ENCODE data around the gene ZNF407.
A peak's percentile ranks its signal among the peaks of the same experiment; 100 is the strongest.

The ZNF407 gene

GRCh38 chr18:74589811-74590210 lies 7.9 kb upstream of the ZNF407 start:
- peaks cover 4% of the 10 kb centered on the region for H3K36me3 ChIP-seq (ENCODE audit: control insufficient read depth, low read depth, low read length)
- no peaks in the 10 kb centered on the region for H3K9me3 ChIP-seq (ENCODE audit: control insufficient read depth, low read depth, low read length)
- no peak overlapping the region for H3K9ac ChIP-seq (ENCODE audit: low read length)
- no peak overlapping the region for H3K27ac ChIP-seq (ENCODE audit: low read length)
- peaks cover under 1% of the 10 kb centered on the region for H3K27me3 ChIP-seq (ENCODE audit: control insufficient read depth, insufficient read depth, low read length)
- H3K4me1 ChIP-seq (ENCODE audit: control insufficient read depth, low read depth, low read length): no peaks in the 10 kb centered on the region
- no peak overlapping the region for H3K4me3 ChIP-seq (ENCODE audit: low read length)

- Histone ChIP-seq H3K4me1 (ENCODE audit: control insufficient read depth, low read depth, low read length) (no peaks in the 10 kb centered on the region), H3K27ac (ENCODE audit: low read length) (no peak overlapping the region)
Measured at GRCh38 chr18:74590671-74591070, 7.0 kb upstream of the ZNF407 start.

GRCh38 chr18:74595431-74595830 lies 2.2 kb upstream of the ZNF407 start:
- Histone ChIP-seq H3K9ac (ENCODE audit: low read length) (no peak overlapping the region), H3K4me3 (ENCODE audit: low read length) (no peak overlapping the region), H3K36me3 (ENCODE audit: control insufficient read depth, low read depth, low read length) (peaks cover 4% of the 10 kb centered on the region), H3K27ac (ENCODE audit: low read length) (no peak overlapping the region), H3K9me3 (ENCODE audit: control insufficient read depth, low read depth, low read length) (no peaks in the 10 kb centered on the region), H3K27me3 (ENCODE audit: control insufficient read depth, insufficient read depth, low read length) (peaks cover 9% of the 10 kb centered on the region), H3K4me1 (ENCODE audit: control insufficient read depth, low read depth, low read length) (peaks cover 9% of the 10 kb centered on the region)

More at GRCh38 chr18:74590671-74591070, 7.0 kb upstream of the ZNF407 start:
- Histone ChIP-seq H3K9ac (ENCODE audit: low read length) (no peak overlapping the region), H3K27me3 (ENCODE audit: control insufficient read depth, insufficient read depth, low read length) (no peaks in the 10 kb centered on the region), H3K36me3 (ENCODE audit: control insufficient read depth, low read depth, low read length) (peaks cover 4% of the 10 kb centered on the region), H3K4me3 (ENCODE audit: low read length) (no peak overlapping the region), H3K9me3 (ENCODE audit: control insufficient read depth, low read depth, low read length) (no peaks in the 10 kb centered on the region)

GRCh38 chr18:74597034-74597661 lies 522 bp upstream of the ZNF407 start:
- Histone ChIP-seq H3K27me3 (ENCODE audit: control insufficient read depth, insufficient read depth, low read length) (peaks cover 9% of the 10 kb centered on the region), H3K4me3 (ENCODE audit: low read length) (peak overlapping the region; percentile 99), H3K4me1 (ENCODE audit: control insufficient read depth, low read depth, low read length) (peaks cover 9% of the 10 kb centered on the region), H3K36me3 (ENCODE audit: control insufficient read depth, low read depth, low read length) (peaks cover 4% of the 10 kb centered on the region), H3K9ac (ENCODE audit: low read length) (peak overlapping the region; percentile 97), H3K9me3 (ENCODE audit: control insufficient read depth, low read depth, low read length) (no peaks in the 10 kb centered on the region), H3K27ac (ENCODE audit: low read length) (peak overlapping the region; percentile 93)

- peaks cover 9% of the 10 kb centered on the region for H3K4me1 ChIP-seq (ENCODE audit: control insufficient read depth, low read depth, low read length)
- peak overlapping the region; percentile 97 for H3K9ac ChIP-seq (ENCODE audit: low read length)
- H3K4me3 ChIP-seq (ENCODE audit: low read length): peak overlapping the region; percentile 99
- no peak overlapping the region for H3K27ac ChIP-seq (ENCODE audit: low read length)
- H3K9me3 ChIP-seq (ENCODE audit: control insufficient read depth, low read depth, low read length): no peaks in the 10 kb centered on the region
- H3K36me3 ChIP-seq (ENCODE audit: control insufficient read depth, low read depth, low read length): no peaks in the 10 kb centered on the region
- H3K27me3 ChIP-seq (ENCODE audit: control insufficient read depth, insufficient read depth, low read length): peaks cover 9% of the 10 kb centered on the region
Measured at GRCh38 chr18:74598350-74599001, 806 bp downstream of the ZNF407 start.

- Histone ChIP-seq H3K36me3 (ENCODE audit: control insufficient read depth, low read depth, low read length) (no peaks in the 10 kb centered on the region), H3K9ac (ENCODE audit: low read length) (no peak overlapping the region), H3K4me1 (ENCODE audit: control insufficient read depth, low read depth, low read length) (no peaks in the 10 kb centered on the region), H3K9me3 (ENCODE audit: control insufficient read depth, low read depth, low read length) (no peaks in the 10 kb centered on the region), H3K4me3 (ENCODE audit: low read length) (no peak overlapping the region), H3K27ac (ENCODE audit: low read length) (no peak overlapping the region), H3K27me3 (ENCODE audit: control insufficient read depth, insufficient read depth, low read length) (peaks cover 6% of the 10 kb centered on the region)
Measured at GRCh38 chr18:74604361-74604760, 6.7 kb downstream of the ZNF407 start.

- no peak overlapping the region for H3K27ac ChIP-seq (ENCODE audit: low read length)
- no peaks in the 10 kb centered on the region for H3K9me3 ChIP-seq (ENCODE audit: control insufficient read depth, low read depth, low read length)
- no peak overlapping the region for H3K9ac ChIP-seq (ENCODE audit: low read length)
- H3K36me3 ChIP-seq (ENCODE audit: control insufficient read depth, low read depth, low read length): no peaks in the 10 kb centered on the region
- no peak overlapping the region for H3K4me3 ChIP-seq (ENCODE audit: low read length)
- peaks cover 2% of the 10 kb centered on the region for H3K27me3 ChIP-seq (ENCODE audit: control insufficient read depth, insufficient read depth, low read length)
- no peaks in the 10 kb centered on the region for H3K4me1 ChIP-seq (ENCODE audit: control insufficient read depth, low read depth, low read length)
Measured at GRCh38 chr18:74604774-74605173, 7.1 kb downstream of the ZNF407 start.

GRCh38 chr18:74608681-74609080 lies 11.0 kb downstream of the ZNF407 start:
- Histone ChIP-seq H3K36me3 (ENCODE audit: control insufficient read depth, low read depth, low read length) (no peaks in the 10 kb centered on the region), H3K4me1 (ENCODE audit: control insufficient read depth, low read depth, low read length) (no peaks in the 10 kb centered on the region), H3K9ac (ENCODE audit: low read length) (no peak overlapping the region), H3K27ac (ENCODE audit: low read length) (no peak overlapping the region), H3K9me3 (ENCODE audit: control insufficient read depth, low read depth, low read length) (no peaks in the 10 kb centered on the region), H3K4me3 (ENCODE audit: low read length) (no peak overlapping the region), H3K27me3 (ENCODE audit: control insufficient read depth, insufficient read depth, low read length) (no peaks in the 10 kb centered on the region)

- H3K4me3 ChIP-seq (ENCODE audit: low read length): no peak overlapping the region
- no peak overlapping the region for H3K9ac ChIP-seq (ENCODE audit: low read length)
- no peak overlapping the region for H3K27ac ChIP-seq (ENCODE audit: low read length)
- H3K4me1 ChIP-seq (ENCODE audit: control insufficient read depth, low read depth, low read length): no peaks in the 10 kb centered on the region
- no peaks in the 10 kb centered on the region for H3K27me3 ChIP-seq (ENCODE audit: control insufficient read depth, insufficient read depth, low read length)
- H3K36me3 ChIP-seq (ENCODE audit: control insufficient read depth, low read depth, low read length): no peaks in the 10 kb centered on the region
- H3K9me3 ChIP-seq (ENCODE audit: control insufficient read depth, low read depth, low read length): no peaks in the 10 kb centered on the region
Measured at GRCh38 chr18:74609535-74609934, 11.9 kb downstream of the ZNF407 start.

GRCh38 chr18:74610051-74610615 lies 12.5 kb downstream of the ZNF407 start:
- Histone ChIP-seq H3K9me3 (ENCODE audit: control insufficient read depth, low read depth, low read length) (no peaks in the 10 kb centered on the region), H3K36me3 (ENCODE audit: control insufficient read depth, low read depth, low read length) (no peaks in the 10 kb centered on the region), H3K27ac (ENCODE audit: low read length) (no peak overlapping the region), H3K9ac (ENCODE audit: low read length) (no peak overlapping the region), H3K4me3 (ENCODE audit: low read length) (no peak overlapping the region), H3K4me1 (ENCODE audit: control insufficient read depth, low read depth, low read length) (no peaks in the 10 kb centered on the region), H3K27me3 (ENCODE audit: control insufficient read depth, insufficient read depth, low read length) (no peaks in the 10 kb centered on the region)

- Histone ChIP-seq H3K27ac (ENCODE audit: low read length) (no peak overlapping the region), H3K4me3 (ENCODE audit: low read length) (no peak overlapping the region), H3K27me3 (ENCODE audit: control insufficient read depth, insufficient read depth, low read length) (no peaks in the 10 kb centered on the region), H3K9me3 (ENCODE audit: control insufficient read depth, low read depth, low read length) (no peaks in the 10 kb centered on the region), H3K36me3 (ENCODE audit: control insufficient read depth, low read depth, low read length) (no peaks in the 10 kb centered on the region), H3K4me1 (ENCODE audit: control insufficient read depth, low read depth, low read length) (no peaks in the 10 kb centered on the region), H3K9ac (ENCODE audit: low read length) (no peak overlapping the region)
Measured at GRCh38 chr18:74610860-74611259, 13.2 kb downstream of the ZNF407 start.

- no peak overlapping the region for H3K9ac ChIP-seq (ENCODE audit: low read length)
- H3K4me1 ChIP-seq (ENCODE audit: control insufficient read depth, low read depth, low read length): no peaks in the 10 kb centered on the region
- no peak overlapping the region for H3K4me3 ChIP-seq (ENCODE audit: low read length)
- no peaks in the 10 kb centered on the region for H3K9me3 ChIP-seq (ENCODE audit: control insufficient read depth, low read depth, low read length)
- no peak overlapping the region for H3K27ac ChIP-seq (ENCODE audit: low read length)
- no peaks in the 10 kb centered on the region for H3K27me3 ChIP-seq (ENCODE audit: control insufficient read depth, insufficient read depth, low read length)
- H3K36me3 ChIP-seq (ENCODE audit: control insufficient read depth, low read depth, low read length): no peaks in the 10 kb centered on the region
Measured at GRCh38 chr18:74611765-74612164, 14.1 kb downstream of the ZNF407 start.

All from iPS-18a (cell line).